K562 (cell line): ENCODE data around the gene RRAD. TPM values are rescaled to one million over a fixed set of nuclear protein-coding genes. Genes with fewer than 3 reads are reported as not detected.
A peak's percentile ranks its signal among the peaks of the same experiment; 100 is the strongest.

ENCODE experiments used
- CBX2 ChIP-seq: fragments of 200-600 bp; sonication (generic); IDR thresholded peaks from one replicate; pipeline ENCODE4 v1.6.1; 2012; ENCODE audit warnings: mild to moderate bottlenecking, low read length, inconsistent platforms; ENCODE audit not compliant: insufficient read depth, poor library complexity, severe bottlenecking
- FOXK2 ChIP-seq, 2 experiments: fragments of 450-650 bp; IDR thresholded peaks in 1 of 2; conservative IDR thresholded peaks in 1 of 2; 2 replicates each; pipeline ENCODE4 v1.6.1; 2016; ENCODE audit warnings: low read depth in 2 of 2, mild to moderate bottlenecking in 1 of 2
- GATAD2A ChIP-seq: fragments of 450-650 bp; IDR thresholded peaks from 2 replicates; pipeline ENCODE4 v1.6.1; 2017
- ILK ChIP-seq: fragments of 450-650 bp; IDR thresholded peaks from 2 replicates; pipeline ENCODE4 v1.6.1; 2016; ENCODE audit warnings: missing genetic modification characterization, low read depth, mild to moderate bottlenecking, missing compliant biosample characterization, moderate library complexity, borderline replicate concordance
- KLF1 ChIP-seq: fragments of 450-650 bp; IDR thresholded peaks from 2 replicates; pipeline ENCODE4 v1.6.1; 2016; ENCODE audit warnings: missing genetic modification characterization, missing compliant biosample characterization
- MCM3 ChIP-seq: fragments of 450-650 bp; IDR thresholded peaks from 2 replicates; pipeline ENCODE4 v1.6.1; 2016
- MTA3 ChIP-seq: fragments of 450-650 bp; formaldehyde crosslinking; IDR thresholded peaks from 2 replicates; pipeline ENCODE4 v1.6.1; 2017; ENCODE audit warnings: mild to moderate bottlenecking, borderline replicate concordance
- RFX7 ChIP-seq: fragments of 250-450 bp; sonication (Bioruptor Pico); IDR thresholded peaks from 2 replicates; pipeline ENCODE4 v1.5.1; 2021; ENCODE audit warnings: mild to moderate bottlenecking
- RHOXF2B ChIP-seq: fragments of 250-450 bp; sonication (Bioruptor Pico); conservative IDR thresholded peaks from 2 replicates; pipeline ENCODE4 v1.5.1; 2021
- SLC30A9 ChIP-seq: fragments of 250-450 bp; sonication (Bioruptor Pico); IDR thresholded peaks from 2 replicates; pipeline ENCODE4 v1.8.0; 2022; ENCODE audit warnings: mild to moderate bottlenecking, moderate library complexity
- SMAD2 ChIP-seq: fragments of 150-350 bp; IDR thresholded peaks from 2 replicates; pipeline ENCODE4 v1.6.1; 2014; ENCODE audit warnings: low read depth, mild to moderate bottlenecking, low read length
- SMAD4 ChIP-seq: fragments of 250-450 bp; sonication (Bioruptor Pico); conservative IDR thresholded peaks from 2 replicates; pipeline ENCODE4 v1.8.0; 2021; ENCODE audit warnings: inconsistent platforms, mild to moderate bottlenecking, moderate library complexity
- TBP ChIP-seq: optimal IDR thresholded peaks from 2 replicates; pipeline ENCODE3; 2011; ENCODE audit warnings: low read depth, low read length, improper control_type of control experiment
- ZBTB1 ChIP-seq: sonication (generic); formaldehyde crosslinking; IDR thresholded peaks from 2 replicates; pipeline ENCODE4 v1.8.1; 2023; ENCODE audit warnings: missing genetic modification reagents, low read depth, mild to moderate bottlenecking, borderline replicate concordance
- ZBTB17 ChIP-seq: fragments of 450-650 bp; formaldehyde crosslinking; IDR thresholded peaks from 2 replicates; pipeline ENCODE4 v1.4.0; 2020; ENCODE audit warnings: mild to moderate bottlenecking
- ZKSCAN1 ChIP-seq: fragments of 150-350 bp; IDR thresholded peaks from 2 replicates; pipeline ENCODE4 v1.6.1; 2016; ENCODE audit warnings: low read depth, low read length
- ZNF197 ChIP-seq: fragments of 200-800 bp; sonication (Bioruptor generic); IDR thresholded peaks from 2 replicates; pipeline ENCODE4 v1.6.1; 2016; ENCODE audit warnings: low read depth, missing genetic modification characterization, missing compliant biosample characterization
- ZNF24 ChIP-seq: fragments of 450-650 bp; IDR thresholded peaks from 2 replicates; pipeline ENCODE4 v1.6.1; 2016
- ZNF274 ChIP-seq: IDR thresholded peaks from 2 replicates; pipeline ENCODE4 v1.6.1; 2011; ENCODE audit warnings: low read depth, mild to moderate bottlenecking, low read length, moderate library complexity, borderline replicate concordance
- ZNF589 ChIP-seq: fragments of 200-800 bp; sonication (Bioruptor generic); IDR thresholded peaks from 2 replicates; pipeline ENCODE4 v1.6.1; 2016; ENCODE audit warnings: low read depth, missing genetic modification characterization, missing compliant biosample characterization
- ZNF592 ChIP-seq: fragments of 450-650 bp; IDR thresholded peaks from 2 replicates; pipeline ENCODE4 v1.6.1; 2017; ENCODE audit warnings: antibody characterized with exemption, mild to moderate bottlenecking
- ZNF668 ChIP-seq: fragments of 250-450 bp; sonication (Bioruptor Pico); IDR thresholded peaks from 2 replicates; pipeline ENCODE4 v1.8.0; 2022; ENCODE audit warnings: mild to moderate bottlenecking, inconsistent platforms
- polyA plus RNA-seq, 8 experiments: library from polyadenylated mRNA; depleted of rRNA in 4 of 8; stranded (reverse) in 5 of 8; unstranded in 3 of 8; fragments of >200 nt; fragmentation: Nextera tagmentation in 2 of 8; fragmentation: Illumina TruSeq in 1 of 8; extraction: Ambion mirVana in 2 of 8; extraction: Trizol in 1 of 8; gene quantifications; 2 replicates each; pipeline versions ENCODE4 v1.2.1 to v1.2.3, GENCODE V29; 2011 to 2014; ENCODE audit warnings: inconsistent platforms in 1 of 8, missing spikeins in 1 of 8
- total RNA-seq, 7 experiments: library from RNA; depleted of rRNA in 6 of 7; stranded (reverse); fragments of >200 nt in 6 of 7; fragmentation: Illumina TruSeq in 2 of 7; extraction: Trizol in 2 of 7; gene quantifications; 2 replicates each; pipeline versions ENCODE4 v1.2.1 to v1.2.3, GENCODE V29; 2011 to 2021; ENCODE audit warnings: low replicate concordance in 1 of 7
- TF ChIP-seq, protein P1 (sequence below): fragments of 450-650 bp; IDR thresholded peaks from 2 replicates; pipeline ENCODE4 v1.6.1; 2016; ENCODE audit warnings: borderline replicate concordance
- TF ChIP-seq, protein P2 (sequence below): fragments of 450-650 bp; formaldehyde crosslinking; IDR thresholded peaks from 2 replicates; pipeline ENCODE4 v1.4.0; 2022; ENCODE audit warnings: mild to moderate bottlenecking, moderate library complexity

Gene RRAD
- total and polyA plus RNA-seq, 9 of the 15 experiments (the other 6 are each of a cell fraction or from before 2014, with no cell fraction given), result 0.09 to 0.20 (median 0.13) TPM; not detected in 5

GRCh38 chr16:66900721-66901441 lies 24.5 kb downstream of the RRAD start (continued):
- TF ChIP-seq ZBTB17 (CRISPR knock-in tag), result 0 out of 2 replicates have a peak, but pooled peaks have one; percentile 21
- TF ChIP-seq CBX2, result no peak
- TF ChIP-seq ZNF668 (CRISPR knock-in tag), result no peak
- no peak for TF ChIP-seq FOXK2 (conservative IDR thresholded peaks at IDR 0.05 in 1 of 2, IDR thresholded peaks at IDR 0.05 in 1 of 2; ENCODE audit: low read depth in 2 of 2)
- TF ChIP-seq GATAD2A, result no peak
- TF ChIP-seq RHOXF2B (CRISPR knock-in tag), result no peak
- peak; percentile 85 for TF ChIP-seq ZNF589 (CRISPR knock-in tag)
- no peak for TF ChIP-seq ILK (tag)
- no peak for TF ChIP-seq ZKSCAN1
- TF ChIP-seq KLF1 (tag), result no peak
- no peak for TF ChIP-seq MCM3
- no peak for TF ChIP-seq ZNF274
- TF ChIP-seq TBP, result no peak
- TF ChIP-seq MTA3, result no peak
- TF ChIP-seq ZNF592, result no peak; the same call in 1 of the 2 replicates
- no peak for TF ChIP-seq SLC30A9 (CRISPR knock-in tag)
- no peak for TF ChIP-seq ZNF24
- TF ChIP-seq RFX7, result no peak
- TF ChIP-seq SMAD4, result peak; percentile 20
- no peak for TF ChIP-seq ZNF197
- TF ChIP-seq, protein P1, sequence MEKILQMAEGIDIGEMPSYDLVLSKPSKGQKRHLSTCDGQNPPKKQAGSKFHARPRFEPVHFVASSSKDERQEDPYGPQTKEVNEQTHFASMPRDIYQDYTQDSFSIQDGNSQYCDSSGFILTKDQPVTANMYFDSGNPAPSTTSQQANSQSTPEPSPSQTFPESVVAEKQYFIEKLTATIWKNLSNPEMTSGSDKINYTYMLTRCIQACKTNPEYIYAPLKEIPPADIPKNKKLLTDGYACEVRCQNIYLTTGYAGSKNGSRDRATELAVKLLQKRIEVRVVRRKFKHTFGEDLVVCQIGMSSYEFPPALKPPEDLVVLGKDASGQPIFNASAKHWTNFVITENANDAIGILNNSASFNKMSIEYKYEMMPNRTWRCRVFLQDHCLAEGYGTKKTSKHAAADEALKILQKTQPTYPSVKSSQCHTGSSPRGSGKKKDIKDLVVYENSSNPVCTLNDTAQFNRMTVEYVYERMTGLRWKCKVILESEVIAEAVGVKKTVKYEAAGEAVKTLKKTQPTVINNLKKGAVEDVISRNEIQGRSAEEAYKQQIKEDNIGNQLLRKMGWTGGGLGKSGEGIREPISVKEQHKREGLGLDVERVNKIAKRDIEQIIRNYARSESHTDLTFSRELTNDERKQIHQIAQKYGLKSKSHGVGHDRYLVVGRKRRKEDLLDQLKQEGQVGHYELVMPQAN, result no peak
- TF ChIP-seq SMAD2, result no peak
- no peak for TF ChIP-seq ZBTB1 (CRISPR knock-in tag)
- TF ChIP-seq, protein P2, sequence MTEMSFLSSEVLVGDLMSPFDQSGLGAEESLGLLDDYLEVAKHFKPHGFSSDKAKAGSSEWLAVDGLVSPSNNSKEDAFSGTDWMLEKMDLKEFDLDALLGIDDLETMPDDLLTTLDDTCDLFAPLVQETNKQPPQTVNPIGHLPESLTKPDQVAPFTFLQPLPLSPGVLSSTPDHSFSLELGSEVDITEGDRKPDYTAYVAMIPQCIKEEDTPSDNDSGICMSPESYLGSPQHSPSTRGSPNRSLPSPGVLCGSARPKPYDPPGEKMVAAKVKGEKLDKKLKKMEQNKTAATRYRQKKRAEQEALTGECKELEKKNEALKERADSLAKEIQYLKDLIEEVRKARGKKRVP (CRISPR knock-in tag), result no peak
